ENCODE results near the gene CDYL2.

CDYL2 gene

DNA sequence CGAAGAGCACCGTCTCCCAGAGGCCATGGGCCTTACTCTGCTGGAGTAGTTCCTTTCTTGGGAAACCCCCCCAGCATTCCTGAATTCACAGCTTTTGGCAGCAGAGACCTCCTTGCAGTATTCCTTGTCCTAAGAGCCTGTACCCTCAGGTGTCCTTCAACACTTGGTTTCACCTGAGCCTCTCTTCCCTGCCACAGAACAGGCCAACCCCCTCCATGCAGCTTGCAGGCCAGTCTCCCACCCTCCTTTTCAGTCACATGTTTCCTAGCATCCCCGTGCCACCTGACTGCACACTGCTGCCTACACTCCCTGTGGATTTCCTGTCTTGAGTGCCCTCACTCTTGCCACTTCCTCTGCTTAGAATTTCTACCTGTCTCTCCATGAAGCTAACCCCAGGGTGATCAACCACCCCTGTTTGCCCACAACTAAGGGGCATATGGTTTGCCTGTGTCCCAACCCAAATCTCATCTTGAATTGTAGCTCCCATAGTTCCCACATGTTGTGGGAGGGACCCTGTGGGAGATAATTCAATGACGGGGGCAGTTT lies 198.1 kb downstream of the CDYL2 start:
- H3K4me3 ChIP-seq (ENCODE audit: low read depth, low read length): no peak overlapping the region
- no peak for DNase-seq (ENCODE audit: low read depth)
- TF ChIP-seq MYC (IDR thresholded peaks at IDR 0.05; ENCODE audit: low read depth, low read length) (no peak), POLR2A (IDR thresholded peaks at IDR 0.05; ENCODE audit: extremely low read depth, insufficient read length) (no peak), CTCF (IDR thresholded peaks at IDR 0.05; ENCODE audit: low read depth, low read length) (no peak)
- TF ChIP-seq, protein P1, sequence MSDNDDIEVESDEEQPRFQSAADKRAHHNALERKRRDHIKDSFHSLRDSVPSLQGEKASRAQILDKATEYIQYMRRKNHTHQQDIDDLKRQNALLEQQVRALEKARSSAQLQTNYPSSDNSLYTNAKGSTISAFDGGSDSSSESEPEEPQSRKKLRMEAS (IDR thresholded peaks at IDR 0.05; ENCODE audit: low read depth, low read length): no peak

DNA sequence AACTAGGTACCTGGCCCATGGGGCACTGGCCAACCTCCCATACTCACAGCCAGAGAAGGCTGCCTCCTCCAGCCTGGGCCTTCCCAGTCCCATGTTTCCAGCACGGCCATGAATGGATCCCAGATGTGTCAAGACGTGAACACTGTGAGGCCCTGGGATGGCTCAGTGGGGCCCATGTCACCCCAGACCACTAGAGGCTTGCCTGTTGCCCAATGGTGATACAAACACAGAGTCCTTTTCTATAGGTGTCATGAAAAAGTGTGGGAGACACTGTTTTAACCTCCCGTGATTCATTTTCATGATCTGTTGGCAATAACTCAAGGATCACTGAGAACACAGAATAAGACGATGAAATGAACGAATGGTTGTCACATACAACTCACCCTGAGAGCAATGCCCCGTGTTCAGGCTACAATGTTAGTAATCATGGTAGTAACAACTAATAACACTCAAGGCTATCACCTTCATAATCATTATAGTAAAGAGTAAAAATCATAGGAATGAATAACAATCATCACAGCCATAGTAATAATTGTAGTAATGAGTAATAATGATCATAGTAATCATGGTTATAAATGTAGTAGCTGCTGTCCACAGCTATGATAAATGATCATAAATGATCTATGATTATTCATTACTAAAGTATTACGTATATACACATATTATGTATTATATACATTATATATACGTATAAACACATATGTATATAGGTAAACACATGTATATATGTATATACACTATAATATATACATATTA lies 199.6 kb downstream of the CDYL2 start:
- DNase-seq (ENCODE audit: low read depth): no peak
- H3K4me3 ChIP-seq (ENCODE audit: low read depth, low read length): no peak overlapping the region
- TF ChIP-seq CTCF (IDR thresholded peaks at IDR 0.05; ENCODE audit: low read depth, low read length): no peak
- no peak for TF ChIP-seq MYC (IDR thresholded peaks at IDR 0.05; ENCODE audit: low read depth, low read length)

GRCh38 chr16:80602894-80603293 lies 201.5 kb downstream of the CDYL2 start:
- TF ChIP-seq MYC (IDR thresholded peaks at IDR 0.05; ENCODE audit: low read depth, low read length) (no peak), CTCF (IDR thresholded peaks at IDR 0.05; ENCODE audit: low read depth, low read length) (no peak), POLR2A (IDR thresholded peaks at IDR 0.05; ENCODE audit: extremely low read depth, insufficient read length) (no peak)
- TF ChIP-seq, protein P1 (IDR thresholded peaks at IDR 0.05; ENCODE audit: low read depth, low read length): no peak
- no peak overlapping the region for H3K4me3 ChIP-seq (ENCODE audit: low read depth, low read length)

DNA sequence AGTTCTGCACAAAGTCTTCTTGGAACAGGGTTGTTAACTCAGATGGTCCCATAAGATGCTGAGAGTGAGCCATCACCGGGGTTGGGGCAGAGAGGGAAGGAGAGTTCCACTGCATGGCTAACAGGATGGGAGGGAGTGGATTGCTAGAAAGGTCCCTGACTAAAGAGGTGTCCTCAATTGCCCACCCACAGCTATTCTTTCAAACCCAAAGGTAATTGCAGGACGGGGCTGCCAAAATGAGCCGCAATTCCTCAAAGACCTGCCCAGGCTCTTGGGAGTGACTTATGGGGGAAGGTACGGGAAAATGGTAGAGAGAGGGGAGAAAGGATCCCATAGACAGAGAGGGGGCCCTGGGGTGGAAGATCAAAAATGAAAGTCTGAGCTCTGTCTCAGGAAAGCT lies 203.2 kb downstream of the CDYL2 start:
- TF ChIP-seq, protein P1 (IDR thresholded peaks at IDR 0.05; ENCODE audit: low read depth, low read length): no peak
- TF ChIP-seq POLR2A (IDR thresholded peaks at IDR 0.05; ENCODE audit: extremely low read depth, insufficient read length): no peak
- TF ChIP-seq CTCF (IDR thresholded peaks at IDR 0.05; ENCODE audit: low read depth, low read length): no peak
- no peak for TF ChIP-seq MYC (IDR thresholded peaks at IDR 0.05; ENCODE audit: low read depth, low read length)

More at GRCh38 chr16:80602894-80603293, 201.5 kb downstream of the CDYL2 start:
- no peak for DNase-seq (ENCODE audit: low read depth)

DNA sequence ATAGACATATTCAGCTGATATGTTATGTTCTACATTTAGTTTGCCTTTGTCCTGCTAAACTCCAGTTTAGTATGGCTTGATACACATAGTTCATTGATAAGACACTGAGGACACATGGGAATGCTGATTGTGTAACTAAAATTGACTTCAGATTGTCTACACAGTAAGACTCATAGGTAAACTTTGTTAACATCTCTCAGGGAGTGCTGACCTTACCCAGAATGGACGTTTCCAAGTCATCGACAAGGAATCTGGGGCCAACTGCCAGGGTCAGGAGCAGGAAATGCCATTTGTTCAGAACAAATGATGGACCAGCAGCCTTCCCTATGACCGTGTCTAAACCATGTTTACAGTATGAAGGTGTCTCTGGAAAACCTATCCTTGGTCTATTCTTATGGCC lies 204.9 kb downstream of the CDYL2 start:
- TF ChIP-seq MYC (IDR thresholded peaks at IDR 0.05; ENCODE audit: low read depth, low read length): no peak
- no peak for TF ChIP-seq POLR2A (IDR thresholded peaks at IDR 0.05; ENCODE audit: extremely low read depth, insufficient read length)
- TF ChIP-seq, protein P1 (IDR thresholded peaks at IDR 0.05; ENCODE audit: low read depth, low read length): no peak
- no peak for TF ChIP-seq CTCF (IDR thresholded peaks at IDR 0.05; ENCODE audit: low read depth, low read length)
- no peak for DNase-seq (ENCODE audit: low read depth)

More for the DNA sequence above, 203.2 kb downstream of the CDYL2 start:
- no peak overlapping the region for H3K4me3 ChIP-seq (ENCODE audit: low read depth, low read length)
- no peak for DNase-seq (ENCODE audit: low read depth)

More for the DNA sequence above, 204.9 kb downstream of the CDYL2 start:
- no peak overlapping the region for H3K4me3 ChIP-seq (ENCODE audit: low read depth, low read length)

Data from NB4 (cell line).